GM23248 (cell line): ENCODE results near the gene KIF16B.

Experiments
- EZH2 ChIP-seq: fragments of 200-600 bp; sonication (generic); IDR thresholded peaks from 2 replicates; pipeline ENCODE4 v1.6.1; 2018; ENCODE audit warnings: antibody characterized with exemption, mild to moderate bottlenecking; ENCODE audit not compliant: insufficient read depth, poor library complexity, severe bottlenecking
- EZH2phosphoT487 ChIP-seq: fragments of 200-600 bp; sonication (generic); IDR thresholded peaks from 2 replicates; pipeline ENCODE4 v1.6.1; 2018; ENCODE audit warnings: antibody characterized with exemption, moderate library complexity, mild to moderate bottlenecking, low read depth; ENCODE audit not compliant: insufficient read depth

- TF ChIP-seq EZH2: no peak
- TF ChIP-seq EZH2phosphoT487: no peak
Observed at GRCh38 chr20:16418616-16419015, 154.6 kb downstream of the KIF16B start.
